Prostate gland (tissue), 2 donors: Measurements from ENCODE around the gene GDI1. TPM values are rescaled to one million over a fixed set of nuclear protein-coding genes. Genes with fewer than 3 reads are reported as not detected.
A peak's percentile ranks its signal among the peaks of the same experiment; 100 is the strongest.

ENCODE experiments used
- DNase-seq: peaks from one replicate; pipeline ENCODE4 v3.0.0-alpha.2; 2019; ENCODE audit warnings: low spot score
- H3K27ac ChIP-seq, 2 donors: fragments of 200-600 bp; sonication (generic); 2 replicates each; pipeline ENCODE4 v1.5.1; 2017 to 2019
- H3K27me3 ChIP-seq: fragments of 200-600 bp; sonication (generic); replicated peaks from 2 replicates; pipeline ENCODE4 v1.5.1; 2019; ENCODE audit not compliant: insufficient read depth
- H3K36me3 ChIP-seq, 2 donors: fragments of 200-600 bp; sonication (generic); 1 replicate in 1 of 2; 2 replicates in 1 of 2; pipeline versions ENCODE4 v1.5.1 to v1.8.1; 2017 to 2019
- H3K4me1 ChIP-seq: fragments of 200-600 bp; sonication (generic); replicated peaks from 2 replicates; pipeline ENCODE4 v1.5.1; 2019
- H3K4me3 ChIP-seq, 2 donors: fragments of 200-600 bp; sonication (generic); 2 replicates each; pipeline ENCODE4 v1.5.1; 2017 to 2019
- H3K9me3 ChIP-seq: fragments of 200-600 bp; sonication (generic); 2 replicates; pipeline ENCODE4 v1.5.1; 2017
- POLR2A ChIP-seq: fragments of 450-650 bp; IDR thresholded peaks from one replicate; pipeline ENCODE4 v1.6.1; 2016; ENCODE audit warnings: antibody characterized with exemption, mild to moderate bottlenecking
- POLR2AphosphoS5 ChIP-seq: sonication (generic); formaldehyde crosslinking; IDR thresholded peaks from one replicate; pipeline ENCODE4 v1.6.1; 2017; ENCODE audit warnings: antibody characterized with exemption
- WGBS: methylation state at CpG from one replicate; pipeline ENCODE4 v1.1.5; 2018; 5-methylcytosine and 5-hydroxymethylcytosine counted together
- intact Hi-C: fragments of 100-400 bp; cut with DNase I; formaldehyde crosslinking; loops from one replicate; pipeline ENCODE4 v1.14.2; 2022
- total RNA-seq, 2 donors: library from RNA; depleted of rRNA; stranded (reverse); fragments of >200 nt; gene quantifications; one replicate each; pipeline ENCODE4 v1.1.0, GENCODE V29; 2016
- TF ChIP-seq, protein P1 (sequence below), 4 experiments: fragments of 200-600 bp in 2 of 4; fragments of 450-650 bp in 2 of 4; sonication (generic) in 2 of 4; IDR thresholded peaks; 1 replicate in 3 of 4; 2 replicates in 1 of 4; pipeline ENCODE4 v1.5.1; 2016 to 2019; ENCODE audit warnings: antibody characterized with exemption in 4 of 4, mild to moderate bottlenecking in 2 of 4, moderate library complexity in 2 of 4

GDI1 gene
- total RNA-seq, 2 donors from 2014 or later, result 52.9 to 148 TPM

- H3K36me3 ChIP-seq, result no peaks in the 10 kb centered on the region
- H3K4me1 ChIP-seq, result no peaks in the 10 kb centered on the region
- H3K27me3 ChIP-seq, result no peaks in the 10 kb centered on the region
- 67% methylated on average over 3 of the region's 7 CpGs for WGBS
- no peak overlapping the region for H3K27ac ChIP-seq
- no peak overlapping the region for H3K4me3 ChIP-seq
- TF ChIP-seq POLR2AphosphoS5 (no peak), POLR2A (no peak)
- TF ChIP-seq, protein P1, sequence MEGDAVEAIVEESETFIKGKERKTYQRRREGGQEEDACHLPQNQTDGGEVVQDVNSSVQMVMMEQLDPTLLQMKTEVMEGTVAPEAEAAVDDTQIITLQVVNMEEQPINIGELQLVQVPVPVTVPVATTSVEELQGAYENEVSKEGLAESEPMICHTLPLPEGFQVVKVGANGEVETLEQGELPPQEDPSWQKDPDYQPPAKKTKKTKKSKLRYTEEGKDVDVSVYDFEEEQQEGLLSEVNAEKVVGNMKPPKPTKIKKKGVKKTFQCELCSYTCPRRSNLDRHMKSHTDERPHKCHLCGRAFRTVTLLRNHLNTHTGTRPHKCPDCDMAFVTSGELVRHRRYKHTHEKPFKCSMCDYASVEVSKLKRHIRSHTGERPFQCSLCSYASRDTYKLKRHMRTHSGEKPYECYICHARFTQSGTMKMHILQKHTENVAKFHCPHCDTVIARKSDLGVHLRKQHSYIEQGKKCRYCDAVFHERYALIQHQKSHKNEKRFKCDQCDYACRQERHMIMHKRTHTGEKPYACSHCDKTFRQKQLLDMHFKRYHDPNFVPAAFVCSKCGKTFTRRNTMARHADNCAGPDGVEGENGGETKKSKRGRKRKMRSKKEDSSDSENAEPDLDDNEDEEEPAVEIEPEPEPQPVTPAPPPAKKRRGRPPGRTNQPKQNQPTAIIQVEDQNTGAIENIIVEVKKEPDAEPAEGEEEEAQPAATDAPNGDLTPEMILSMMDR (IDR thresholded peaks at IDR 0.05), result no peak
- no peaks in the 10 kb centered on the region for H3K9me3 ChIP-seq
- DNase-seq, result no peak
- intact Hi-C loops, result no loop called here
Measured at GRCh38 chrX:154483325-154483724, 46.4 kb downstream of the GDI1 start.

- Histone ChIP-seq H3K9me3 (no peaks in the 10 kb centered on the region), H3K4me3 (no peak overlapping the region), H3K4me1 (no peaks in the 10 kb centered on the region), H3K36me3 (no peaks in the 10 kb centered on the region), H3K27me3 (no peaks in the 10 kb centered on the region), H3K27ac (no peak overlapping the region)
- TF ChIP-seq, protein P1 (IDR thresholded peaks at IDR 0.05), result no peak
- no peak for TF ChIP-seq POLR2AphosphoS5
- 83% methylated on average over 13 of the region's 16 CpGs for WGBS
- no peak for DNase-seq
- intact Hi-C loops, result loop anchor here (5.0 kb wide), 1 partner anchor 47 kb away; the partner anchor contains the start of gene GDI1
Measured at GRCh38 chrX:154484255-154485149, 47.5 kb downstream of the GDI1 start.

GRCh38 chrX:154485150-154486051 lies 48.4 kb downstream of the GDI1 start:
- no peaks in the 10 kb centered on the region for H3K4me1 ChIP-seq
- no peaks in the 10 kb centered on the region for H3K9me3 ChIP-seq
- peak overlapping the region; percentile 54 to 57 for H3K4me3 ChIP-seq
- H3K36me3 ChIP-seq, result no peaks in the 10 kb centered on the region
- DNase-seq, result no peak
- no peaks in the 10 kb centered on the region for H3K27me3 ChIP-seq
- intact Hi-C loops, result loop anchor here (5.0 kb wide), 1 partner anchor 48 kb away; the partner anchor contains the start of gene GDI1
- TF ChIP-seq POLR2AphosphoS5, result no peak
- TF ChIP-seq POLR2A, result no peak
- TF ChIP-seq, protein P1 (IDR thresholded peaks at IDR 0.05), result no peak
- H3K27ac ChIP-seq, result peak overlapping the region; percentile 75 to 85
- WGBS, result 34% methylated on average over 27 of the region's 35 CpGs

DNA sequence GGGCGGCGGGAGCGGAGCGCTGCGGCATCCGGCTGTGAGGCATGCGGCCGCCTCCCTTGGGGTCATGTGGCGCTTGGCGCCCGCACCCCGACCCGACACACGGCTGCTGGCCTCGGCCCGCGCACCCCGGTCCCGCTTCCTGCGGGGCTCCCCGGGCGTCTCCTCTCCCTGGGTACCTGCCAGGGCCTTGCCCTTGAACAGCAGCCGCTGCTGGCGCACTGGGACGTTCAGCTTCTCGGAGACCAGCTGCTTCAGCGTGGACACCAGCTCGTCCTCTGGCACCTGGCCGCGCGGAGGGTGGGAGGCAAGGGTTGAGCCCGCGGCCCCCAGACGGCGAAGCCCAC lies 49.1 kb downstream of the GDI1 start:
- Histone ChIP-seq H3K9me3 (no peaks in the 10 kb centered on the region), H3K4me1 (no peaks in the 10 kb centered on the region), H3K27me3 (no peaks in the 10 kb centered on the region), H3K4me3 (peak overlapping the region; percentile 54 to 57), H3K27ac (peak overlapping the region; percentile 75 to 85), H3K36me3 (no peaks in the 10 kb centered on the region)
- WGBS, result 0% methylated on average over 14 of the region's 35 CpGs
- no peak for TF ChIP-seq POLR2A
- TF ChIP-seq, protein P1 (IDR thresholded peaks at IDR 0.05), result no peak
- no peak for TF ChIP-seq POLR2AphosphoS5
- no peak for DNase-seq
- intact Hi-C loops, result loop anchor here (5.0 kb wide), 1 partner anchor 49 kb away; the partner anchor contains the start of gene GDI1
